HT1080 (cell line): Measurements from ENCODE around the gene CCR6. TPM values are rescaled to one million over a fixed set of nuclear protein-coding genes. Genes with fewer than 3 reads are reported as not detected.
"Not testable (repeated sequence)": the region's sequence is repeated elsewhere in the genome, so short reads cannot be mapped to it uniquely, and the experiment has no call there.

Experiments
- DNase-seq: peaks from one replicate; pipeline ENCODE4 v3.0.0-alpha.2; 2015; ENCODE audit warnings: low read depth
- polyA plus RNA-seq, 2 experiments: library from polyadenylated mRNA; depleted of rRNA; stranded (reverse); fragments of >200 nt; gene quantifications; 2 replicates each; pipeline ENCODE4 v1.2.3, GENCODE V29; 2015
- total RNA-seq: library from RNA; depleted of rRNA; stranded (reverse); fragments of >200 nt; shearing (Covaris generic); gene quantifications from 2 replicates; pipeline ENCODE4 v1.2.3, GENCODE V29; 2014; rRNA removed

The CCR6 gene
- 0.06 TPM in 1 of 2 replicates, not detected in the other for total RNA-seq
- polyA plus RNA-seq (2015; cell fraction: cytosol; rRNA removed): not detected in 2 replicates
- polyA plus RNA-seq (2015; cell fraction: nucleus; rRNA removed): not detected in 2 replicates

GRCh38 chr6:167122827-167123657, at the start of gene CCR6:
CCR6 (plus strand) TSS chr6:167123096; CDS start chr6:167136135, 13,039 bp downstream.
- no peak for DNase-seq

DNA sequence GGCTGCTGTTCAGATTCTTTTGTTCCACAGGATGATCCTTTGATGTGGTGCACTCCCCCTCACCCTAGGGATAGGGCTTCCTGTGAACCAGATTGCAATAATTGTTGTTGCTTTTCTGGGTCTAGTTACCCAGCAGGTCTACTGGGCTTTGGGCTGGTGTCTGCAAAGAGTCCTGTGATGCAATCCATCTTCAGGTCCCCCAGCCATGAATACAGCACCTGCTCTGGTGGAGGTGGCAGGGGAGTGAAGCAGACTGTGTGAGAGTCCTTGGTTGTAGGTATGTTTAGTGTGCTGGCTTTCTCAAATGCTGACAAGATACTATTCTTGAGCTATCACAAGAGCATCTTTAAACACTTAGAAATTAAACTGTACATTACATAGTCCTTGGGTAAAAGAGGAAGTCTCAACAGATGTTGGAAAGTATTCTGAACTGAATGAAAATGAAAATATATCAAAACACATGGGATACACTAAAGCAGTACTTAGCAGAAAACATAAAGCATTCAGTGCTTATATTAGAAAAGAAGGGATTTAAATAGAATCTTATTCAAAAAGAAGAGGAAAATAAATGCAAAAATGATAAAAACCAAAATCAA, 49.1 kb upstream of the CCR6 start:
- DNase-seq: no peak

DNA sequence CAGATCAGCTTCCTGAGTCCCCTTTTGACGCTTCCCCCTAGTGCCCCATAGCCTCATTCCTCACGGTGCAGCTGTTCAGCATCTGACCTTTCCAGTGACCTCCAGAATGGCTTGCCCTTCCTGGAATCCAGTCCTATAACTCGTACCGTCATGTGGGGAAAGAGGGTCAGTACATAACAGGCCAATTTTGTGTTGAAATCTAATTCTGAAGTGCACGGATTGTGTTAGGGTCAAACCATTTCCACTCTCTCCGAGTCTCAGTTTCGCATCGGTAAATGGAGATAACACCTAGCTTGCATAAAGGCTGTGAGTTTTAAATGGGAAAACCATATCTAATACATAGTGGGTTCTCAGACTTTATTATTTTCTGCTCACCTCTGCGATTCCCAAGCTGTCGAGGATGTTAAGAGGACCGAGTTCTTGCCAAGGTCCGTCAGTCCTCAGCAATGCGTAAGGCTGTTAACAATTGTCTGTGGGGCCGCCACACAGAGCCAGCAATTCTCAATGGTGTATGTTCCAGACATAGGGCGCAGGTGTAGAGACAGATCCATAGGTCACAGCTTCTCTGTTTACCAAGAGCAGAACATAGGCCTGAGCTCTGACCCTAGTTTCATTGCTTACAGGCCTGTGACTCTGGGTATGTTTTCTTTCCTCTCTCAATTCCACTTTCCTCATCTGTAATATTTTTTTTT, 45.5 kb upstream of the CCR6 start:
- no peak for DNase-seq

GRCh38 chr6:167078745-167079144, 44.2 kb upstream of the CCR6 start:
- DNase-seq: no peak

- no peak for DNase-seq
Measured at GRCh38 chr6:167079853-167080297, 43.0 kb upstream of the CCR6 start.

DNA sequence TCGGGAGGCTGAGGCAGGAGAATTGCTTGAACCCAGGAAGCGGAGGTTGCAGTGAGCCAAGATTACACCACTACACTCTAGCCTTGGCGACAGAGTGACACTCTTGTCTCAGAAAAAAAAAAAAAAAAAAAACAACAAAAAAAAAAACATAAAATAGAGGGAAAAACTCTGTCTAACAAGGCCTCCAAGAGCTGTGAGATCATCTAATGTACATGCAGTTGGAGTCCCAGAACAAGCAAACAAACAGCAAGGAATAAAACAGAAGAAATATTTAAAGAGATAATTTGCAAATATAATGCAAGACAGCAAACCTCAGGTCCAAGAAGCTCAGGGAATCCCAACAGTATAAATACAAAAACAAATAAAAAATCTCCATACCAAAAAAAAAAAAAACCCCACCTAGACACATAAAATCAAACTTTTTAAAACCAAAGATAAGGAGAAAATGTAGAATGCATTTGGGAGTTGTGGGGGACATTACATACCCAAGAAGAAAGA, 35.0 kb upstream of the CCR6 start:
- no peak for DNase-seq

DNA sequence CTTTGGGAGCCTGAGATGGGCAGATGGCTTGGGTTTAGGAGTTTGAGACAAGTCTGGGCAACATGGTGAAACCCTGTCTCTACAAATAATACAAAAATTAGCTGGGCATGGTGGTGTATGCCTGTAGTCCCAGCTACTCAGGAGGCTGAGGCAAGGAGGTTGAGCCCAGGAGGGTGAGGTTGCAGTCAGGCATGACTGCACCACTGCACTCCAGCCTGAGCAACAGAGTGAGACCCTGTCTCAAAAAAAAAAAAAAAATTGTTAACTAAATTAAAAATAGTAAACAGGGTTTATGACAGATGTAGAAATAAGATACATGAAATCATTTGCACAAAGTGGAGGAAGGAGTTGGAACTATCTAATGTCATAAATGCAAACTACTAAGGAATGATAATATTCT, 34.2 kb upstream of the CCR6 start:
- not testable (repeated sequence) for DNase-seq

DNA sequence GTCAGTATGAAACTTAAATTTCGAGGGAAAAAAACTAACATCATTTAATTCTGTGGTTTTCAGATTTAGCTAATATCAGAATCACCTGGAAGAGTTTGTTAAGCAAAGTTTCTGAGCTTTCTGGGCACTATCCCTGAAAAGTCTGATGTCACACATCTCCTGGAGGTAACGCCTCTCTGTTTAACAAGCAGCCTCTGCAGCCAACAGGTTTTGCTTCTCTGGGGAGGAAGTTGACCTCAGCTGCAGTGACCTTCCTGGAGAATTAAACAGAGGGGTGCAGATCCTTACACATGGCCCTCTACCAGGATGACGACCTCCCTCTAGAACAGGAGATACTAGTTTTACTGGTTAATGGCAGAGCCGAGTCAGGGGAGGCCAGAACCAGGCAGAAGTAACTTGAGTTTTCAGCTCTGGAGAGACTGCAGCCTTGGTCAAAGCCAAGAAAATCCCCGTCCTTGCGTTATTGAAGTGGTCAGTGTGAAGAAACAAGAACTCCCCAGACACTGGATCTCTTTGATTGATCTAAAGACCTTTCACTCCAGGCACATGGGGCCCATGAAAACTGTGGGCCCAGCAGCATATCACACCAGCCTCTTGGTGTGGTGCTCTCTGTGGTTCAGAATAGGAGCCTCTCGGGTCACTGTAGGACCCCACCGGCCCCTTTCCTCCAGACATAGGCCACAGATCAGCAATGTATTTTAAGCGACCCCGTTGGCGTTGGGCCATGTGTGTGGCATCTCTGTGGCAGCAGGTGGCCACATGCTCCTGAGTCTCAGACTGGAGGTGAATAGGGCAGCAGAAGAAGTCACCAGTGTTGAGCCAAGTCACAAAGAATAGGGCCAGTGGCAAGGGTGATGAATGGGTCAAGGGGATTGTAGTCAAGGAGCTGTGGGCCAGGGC, 33.4 kb upstream of the CCR6 start:
- no peak for DNase-seq

DNA sequence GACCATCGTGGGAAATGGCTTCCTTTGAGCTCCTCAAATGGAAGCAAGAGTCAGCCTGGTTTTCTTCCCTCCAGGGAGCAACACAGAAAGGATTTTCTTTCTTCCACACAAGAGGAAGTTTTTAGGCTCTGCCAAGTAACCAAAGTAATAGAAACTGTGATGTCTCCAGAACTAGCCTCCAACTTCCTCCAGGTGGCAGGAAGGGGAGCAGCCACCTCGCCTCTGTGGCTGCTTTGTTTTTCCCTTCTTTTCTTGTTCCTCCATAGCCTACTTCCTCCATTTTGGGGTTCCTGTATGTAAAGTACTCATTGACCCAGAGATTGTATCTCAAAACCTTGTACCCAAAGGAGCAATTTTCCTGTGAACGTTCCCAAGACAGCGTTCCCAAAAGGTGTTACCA, 32.7 kb upstream of the CCR6 start:
- no peak for DNase-seq

GRCh38 chr6:167091026-167091804, 31.7 kb upstream of the CCR6 start:
- no peak for DNase-seq

DNA sequence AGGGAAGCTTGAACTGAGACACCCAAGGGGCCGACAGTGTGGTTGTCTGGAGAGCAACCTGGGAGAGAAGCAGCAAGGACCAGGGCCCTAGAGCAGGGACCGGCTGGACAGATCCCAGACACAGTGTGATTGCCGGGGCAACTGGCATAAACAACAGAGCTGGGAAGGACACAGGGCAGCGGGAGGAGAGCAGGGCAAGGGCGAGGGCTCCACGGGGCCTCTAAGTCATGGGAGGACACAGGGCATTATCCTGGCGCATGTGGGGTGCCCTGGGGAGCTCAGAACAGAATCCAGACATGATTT, 31.1 kb upstream of the CCR6 start:
- no peak for DNase-seq

DNA sequence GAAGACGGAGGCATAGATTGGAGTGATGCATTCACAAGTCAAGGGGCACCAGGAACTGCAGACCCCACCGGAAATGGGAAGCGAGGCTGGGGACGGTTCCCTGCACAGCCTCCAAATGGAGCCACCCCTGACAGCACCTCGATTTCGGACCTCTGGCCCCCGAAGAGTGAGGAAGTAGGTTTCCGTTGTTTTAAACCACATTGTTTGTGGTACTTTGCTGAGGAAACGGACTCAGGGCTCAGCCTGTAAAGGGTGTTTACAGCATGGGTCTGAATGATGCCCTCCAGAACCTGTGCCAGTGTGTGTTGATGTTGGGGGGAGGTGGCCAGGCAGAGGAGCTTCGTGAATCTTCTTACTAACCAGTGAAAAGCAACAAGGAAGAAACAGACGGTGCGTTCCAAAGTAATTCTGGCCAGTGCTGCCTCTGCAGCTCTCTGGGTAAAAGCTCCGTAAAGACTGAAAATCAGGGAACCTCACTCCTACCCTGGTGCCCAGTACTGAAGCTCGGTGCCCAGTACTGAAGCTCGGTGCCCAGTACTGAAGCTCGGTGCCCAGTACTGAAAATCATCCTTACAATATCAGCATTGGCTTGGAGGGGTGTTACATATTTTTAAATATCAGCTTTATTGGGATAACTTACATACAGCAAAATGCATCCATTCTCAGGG, 30.1 kb upstream of the CCR6 start:
- DNase-seq: no peak

- DNase-seq: no peak
Measured at GRCh38 chr6:167093406-167093921, 29.4 kb upstream of the CCR6 start.

GRCh38 chr6:167093922-167094432, 28.9 kb upstream of the CCR6 start:
- no peak for DNase-seq

GRCh38 chr6:167094436-167094819, 28.5 kb upstream of the CCR6 start:
- no peak for DNase-seq

- peak; percentile 11 for DNase-seq
Measured at GRCh38 chr6:167094820-167095637, 27.9 kb upstream of the CCR6 start.

DNA sequence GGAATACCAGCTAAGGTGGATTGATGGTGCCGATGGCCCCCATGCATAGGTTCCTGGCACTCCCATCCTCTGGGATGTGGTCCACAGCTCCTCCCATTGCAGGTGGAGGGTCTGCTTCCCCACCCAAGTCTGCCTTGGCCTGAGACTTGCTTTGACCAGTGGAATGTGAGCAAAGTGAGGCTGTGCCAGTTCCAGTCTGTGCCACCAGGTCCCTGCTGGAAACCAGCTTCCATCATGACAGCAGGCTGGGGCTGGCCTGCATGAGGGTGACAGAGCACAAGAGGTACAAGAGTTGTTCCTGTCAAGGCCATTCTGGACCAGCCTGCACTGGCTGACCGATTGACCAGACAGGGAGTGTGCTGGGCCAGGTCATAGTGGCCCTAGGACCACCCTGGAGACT, 27.0 kb upstream of the CCR6 start:
- DNase-seq: no peak

- no peak for DNase-seq
Measured at GRCh38 chr6:167096991-167097390, 25.9 kb upstream of the CCR6 start.
